B cell (primary cell): Measurements from ENCODE around the gene PAX2. TPM values are rescaled to one million over a fixed set of nuclear protein-coding genes. Genes with fewer than 3 reads are reported as not detected.
A peak's percentile ranks its signal among the peaks of the same experiment; 100 is the strongest.

Experiments used
- ATAC-seq: fragments of 200-7000 bp; cut with Tn5 transposase; one replicate; pipeline ENCODE4 v1.10.0; 2021; ENCODE audit warnings: low read depth, mild to moderate bottlenecking, moderate number of reproducible peaks, moderate library complexity
- CTCF ChIA-PET: fragments of 350-600 bp; sonication (Branson Sonifier 250); formaldehyde crosslinking; loops from one replicate; lab custom pipeline; 2021; ENCODE audit warnings: antibody characterized with exemption, inconsistent platforms; lab: Charles Lee
- POLR2A ChIA-PET: fragments of 350-600 bp; sonication (Branson Sonifier 250); formaldehyde crosslinking; loops from one replicate; lab custom pipeline; 2021; ENCODE audit warnings: antibody characterized with exemption; lab: Charles Lee
- DNase-seq: peaks from one replicate; pipeline ENCODE4 v3.0.0; 2013
- H2AFZ ChIP-seq: 2 replicates; pipeline ENCODE4 v1.6.1; 2012; ENCODE audit warnings: mild to moderate bottlenecking, low read depth, low read length; ENCODE audit not compliant: insufficient read depth, poor library complexity, severe bottlenecking
- H3K27ac ChIP-seq, 2 donors: 1 replicate in 1 of 2; 2 replicates in 1 of 2; pipeline ENCODE4 v1.5.1; 2012 to 2013; ENCODE audit warnings: low read length in 2 of 2, mild to moderate bottlenecking in 2 of 2, moderate library complexity in 1 of 2
- H3K27me3 ChIP-seq, 4 experiments: fragments of 200-600 bp in 1 of 4; sonication (generic) in 1 of 4; replicated peaks in 1 of 4; 1 replicate in 2 of 4; 2 replicates in 2 of 4; pipeline versions ENCODE4 v1.6.1 to v1.7.0; 2013 to 2016; ENCODE audit warnings: low read length in 3 of 4, mild to moderate bottlenecking in 2 of 4, mixed read lengths in 1 of 4, moderate library complexity in 1 of 4; ENCODE audit not compliant: insufficient read depth in 4 of 4, control insufficient read depth in 3 of 4; ENCODE audit errors: control extremely low read depth in 1 of 4
- H3K36me3 ChIP-seq, 2 experiments: replicated peaks in 1 of 2; 1 replicate in 1 of 2; 2 replicates in 1 of 2; pipeline versions ENCODE4 v1.6.1 to v1.7.1; 2013; ENCODE audit warnings: low read length in 1 of 2; ENCODE audit not compliant: insufficient read depth in 2 of 2, control insufficient read depth in 1 of 2; ENCODE audit errors: control extremely low read depth in 1 of 2, extremely low read depth in 1 of 2
- H3K4me1 ChIP-seq, 2 donors: fragments of 200-600 bp in 1 of 2; sonication (generic) in 1 of 2; 1 replicate in 1 of 2; 2 replicates in 1 of 2; pipeline versions ENCODE4 v1.5.1 to v1.6.1; 2013 to 2017; ENCODE audit warnings: low read length in 2 of 2; ENCODE audit not compliant: control insufficient read depth in 2 of 2, insufficient read depth in 2 of 2
- H3K4me2 ChIP-seq: replicated peaks from 2 replicates; pipeline ENCODE3; 2012; ENCODE audit warnings: mild to moderate bottlenecking, low read depth, low read length; ENCODE audit not compliant: poor library complexity, severe bottlenecking
- H3K4me3 ChIP-seq, 5 experiments: fragments of 200-600 bp in 1 of 5; sonication (generic) in 1 of 5; 1 replicate in 3 of 5; 2 replicates in 2 of 5; pipeline versions ENCODE4 v1.5.1 to v1.7.0; 2011 to 2016; ENCODE audit warnings: low read length in 4 of 5, mild to moderate bottlenecking in 4 of 5, low read depth in 2 of 5, control low read depth in 1 of 5, moderate library complexity in 1 of 5; ENCODE audit not compliant: insufficient read depth in 1 of 5; ENCODE audit errors: control extremely low read depth in 1 of 5, extremely low read depth in 1 of 5
- H3K79me2 ChIP-seq: fragments of 200-600 bp; sonication (generic); one replicate; pipeline ENCODE4 v1.6.0; 2016; ENCODE audit warnings: low read length; ENCODE audit not compliant: control insufficient read depth, insufficient read depth
- H3K9ac ChIP-seq: fragments of 200-600 bp; sonication (generic); 2 replicates; pipeline ENCODE4 v1.6.1; 2017; ENCODE audit warnings: mild to moderate bottlenecking, low read length, moderate library complexity
- H3K9me3 ChIP-seq, 3 donors: one replicate each; pipeline versions ENCODE4 v1.6.1 to v1.7.1; 2013; ENCODE audit warnings: low read length in 2 of 3; ENCODE audit not compliant: control insufficient read depth in 2 of 3, insufficient read depth in 1 of 3; ENCODE audit errors: control extremely low read depth in 1 of 3
- H4K20me1 ChIP-seq: 2 replicates; pipeline ENCODE4 v1.6.0; 2012; ENCODE audit warnings: mild to moderate bottlenecking, low read length; ENCODE audit not compliant: insufficient read depth, control insufficient read depth, poor library complexity, severe bottlenecking
- H3K27ac Mint-ChIP-seq: one replicate; pipeline ENCODE4 v1.8.0; 2021; ENCODE audit warnings: mixed read lengths
- H3K27me3 Mint-ChIP-seq: one replicate; pipeline ENCODE4 v1.8.0; 2021; ENCODE audit warnings: mixed read lengths
- H3K4me1 Mint-ChIP-seq: one replicate; pipeline ENCODE4 v1.8.0; 2021; ENCODE audit warnings: mixed read lengths
- H3K4me3 Mint-ChIP-seq: one replicate; pipeline ENCODE4 v1.8.0; 2021; ENCODE audit warnings: mixed read lengths
- H3K9me3 Mint-ChIP-seq: one replicate; pipeline ENCODE4 v1.8.0; 2022; ENCODE audit warnings: mixed read lengths; ENCODE audit not compliant: insufficient read depth
- EZH2 ChIP-seq: IDR thresholded peaks from 2 replicates; pipeline ENCODE4 v1.6.1; 2012; ENCODE audit warnings: borderline replicate concordance, low read depth, mild to moderate bottlenecking, moderate library complexity, low read length; ENCODE audit not compliant: insufficient read depth, poor library complexity, severe bottlenecking
- WGBS: methylation state at CpG from one replicate; pipeline ENCODE4 v1.1.5; 2013; ENCODE audit warnings: missing lambda C conversion rate; ENCODE audit not compliant: insufficient coverage; 5-methylcytosine and 5-hydroxymethylcytosine counted together
- intact Hi-C: fragments of 100-400 bp; cut with micrococcal nuclease; formaldehyde crosslinking; loops from one replicate; pipeline ENCODE4 v1.10.0; 2022
- polyA plus RNA-seq: library from polyadenylated mRNA; depleted of rRNA; stranded (reverse); fragments of >200 nt; gene quantifications from 2 replicates; pipeline ENCODE4 v1.2.3, GENCODE V29; 2012
- total RNA-seq, 2 donors: library from RNA; stranded (reverse); fragments of 120-200 nt in 1 of 2; gene quantifications; 1 replicate in 1 of 2; 2 replicates in 1 of 2; pipeline versions ENCODE4 v1.2.3 to v1.2.4, GENCODE V29; 2013 to 2022
- TF ChIP-seq, protein P1 (sequence below): fragments of 200-600 bp; IDR thresholded peaks from one replicate; pipeline ENCODE4 v1.8.0; 2022; ENCODE audit warnings: antibody characterized with exemption, mild to moderate bottlenecking

PAX2 gene
- total and polyA plus RNA-seq, 2 donors (not counting 1 experiment from before 2014, with no cell fraction given) = 0.12 TPM; not detected in 1

DNA sequence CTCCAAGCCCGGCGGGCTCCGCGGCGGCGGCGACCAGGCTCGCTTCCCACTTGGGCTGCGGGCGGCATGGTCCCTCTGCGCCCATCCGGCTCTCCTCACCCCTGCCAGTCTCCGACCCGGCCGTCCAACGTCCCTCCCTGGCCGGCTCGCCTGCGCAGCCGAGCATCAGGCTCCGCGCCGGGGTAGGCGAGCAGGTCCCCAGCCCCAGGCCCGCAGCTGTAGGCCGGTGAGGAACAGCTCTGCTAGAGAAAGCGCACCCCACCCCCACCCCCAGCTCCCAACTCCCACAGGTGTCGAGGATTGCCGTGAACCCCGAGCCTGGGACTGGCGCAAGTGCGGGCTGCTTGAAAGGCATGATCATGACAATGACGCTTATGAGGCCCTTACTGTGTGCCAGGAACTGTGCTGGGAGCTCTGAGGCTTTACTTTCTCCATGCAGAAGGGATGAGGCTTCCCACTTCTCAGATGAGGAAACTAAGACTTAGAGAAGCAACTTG is 20.8 kb upstream of the PAX2 start:
- peaks cover 0 to 4% (median 0%) of the 10 kb centered on the region in 3 donors for H3K9me3 ChIP-seq
- H3K79me2 ChIP-seq = no peaks in the 10 kb centered on the region
- H2AFZ ChIP-seq = no peak overlapping the region
- ChIA-PET CTCF (interaction anchor here (1.3 kb wide), 1 partner anchor 19 kb away, joined by 3 read pairs; no protein-coding TSS in a partner anchor), POLR2A (no interaction called here)
- H4K20me1 ChIP-seq = no peaks in the 10 kb centered on the region
- H3K9me3 Mint-ChIP-seq = no peaks in the 10 kb centered on the region
- ATAC-seq = no peak
- DNase-seq = no peak
- TF ChIP-seq, protein P1, sequence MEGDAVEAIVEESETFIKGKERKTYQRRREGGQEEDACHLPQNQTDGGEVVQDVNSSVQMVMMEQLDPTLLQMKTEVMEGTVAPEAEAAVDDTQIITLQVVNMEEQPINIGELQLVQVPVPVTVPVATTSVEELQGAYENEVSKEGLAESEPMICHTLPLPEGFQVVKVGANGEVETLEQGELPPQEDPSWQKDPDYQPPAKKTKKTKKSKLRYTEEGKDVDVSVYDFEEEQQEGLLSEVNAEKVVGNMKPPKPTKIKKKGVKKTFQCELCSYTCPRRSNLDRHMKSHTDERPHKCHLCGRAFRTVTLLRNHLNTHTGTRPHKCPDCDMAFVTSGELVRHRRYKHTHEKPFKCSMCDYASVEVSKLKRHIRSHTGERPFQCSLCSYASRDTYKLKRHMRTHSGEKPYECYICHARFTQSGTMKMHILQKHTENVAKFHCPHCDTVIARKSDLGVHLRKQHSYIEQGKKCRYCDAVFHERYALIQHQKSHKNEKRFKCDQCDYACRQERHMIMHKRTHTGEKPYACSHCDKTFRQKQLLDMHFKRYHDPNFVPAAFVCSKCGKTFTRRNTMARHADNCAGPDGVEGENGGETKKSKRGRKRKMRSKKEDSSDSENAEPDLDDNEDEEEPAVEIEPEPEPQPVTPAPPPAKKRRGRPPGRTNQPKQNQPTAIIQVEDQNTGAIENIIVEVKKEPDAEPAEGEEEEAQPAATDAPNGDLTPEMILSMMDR = no peak
- TF ChIP-seq EZH2 = no peak
- H3K4me3 Mint-ChIP-seq = no peak overlapping the region
- H3K4me1 Mint-ChIP-seq = peaks cover 19% of the 10 kb centered on the region
- H3K4me1 ChIP-seq = peaks cover 9 to 13% of the 10 kb centered on the region in 2 donors
- H3K4me2 ChIP-seq = peak overlapping the region; percentile 30
- no peak overlapping the region for H3K27ac ChIP-seq
- intact Hi-C loops = no loop called here
- H3K27me3 Mint-ChIP-seq = peaks cover 77% of the 10 kb centered on the region
- H3K9ac ChIP-seq = no peak overlapping the region
- H3K4me3 ChIP-seq = no peak overlapping the region
- peaks cover 0 to 82% (median 47%) of the 10 kb centered on the region in 4 experiments for H3K27me3 ChIP-seq
- no peak overlapping the region for H3K27ac Mint-ChIP-seq
- H3K36me3 ChIP-seq = no peaks in the 10 kb centered on the region
- WGBS = 7% methylated on average over 30 of the region's 33 CpGs

GRCh38 chr10:100725071-100725471 is 20.3 kb upstream of the PAX2 start:
- Mint-ChIP-seq H3K4me1 (peaks cover 23% of the 10 kb centered on the region), H3K27me3 (peaks cover 79% of the 10 kb centered on the region), H3K9me3 (no peaks in the 10 kb centered on the region), H3K4me3 (no peak overlapping the region), H3K27ac (no peak overlapping the region)
- no peak for DNase-seq
- Histone ChIP-seq H2AFZ (no peak overlapping the region), H3K4me1 (peaks cover 14 to 18% of the 10 kb centered on the region in 2 donors), H3K36me3 (no peaks in the 10 kb centered on the region), H3K4me2 (no peak overlapping the region), H4K20me1 (no peaks in the 10 kb centered on the region), H3K27me3 (peaks cover 0 to 82% (median 47%) of the 10 kb centered on the region in 4 experiments), H3K9ac (no peak overlapping the region), H3K79me2 (no peaks in the 10 kb centered on the region), H3K4me3 (no peak overlapping the region), H3K27ac (no peak overlapping the region), H3K9me3 (peaks cover 0 to 4% (median 0%) of the 10 kb centered on the region in 3 donors)
- 90% methylated on average over 3 of the region's 5 CpGs for WGBS
- ATAC-seq = no peak
- ChIA-PET POLR2A (no interaction called here), CTCF (interaction anchor here (1.3 kb wide), 1 partner anchor 18 kb away, joined by 3 read pairs; no protein-coding TSS in a partner anchor)
- intact Hi-C loops = no loop called here
- TF ChIP-seq EZH2 = no peak
- TF ChIP-seq, protein P1 = no peak
